ENCODE measurements around the gene TACR2.

TACR2 gene

DNA sequence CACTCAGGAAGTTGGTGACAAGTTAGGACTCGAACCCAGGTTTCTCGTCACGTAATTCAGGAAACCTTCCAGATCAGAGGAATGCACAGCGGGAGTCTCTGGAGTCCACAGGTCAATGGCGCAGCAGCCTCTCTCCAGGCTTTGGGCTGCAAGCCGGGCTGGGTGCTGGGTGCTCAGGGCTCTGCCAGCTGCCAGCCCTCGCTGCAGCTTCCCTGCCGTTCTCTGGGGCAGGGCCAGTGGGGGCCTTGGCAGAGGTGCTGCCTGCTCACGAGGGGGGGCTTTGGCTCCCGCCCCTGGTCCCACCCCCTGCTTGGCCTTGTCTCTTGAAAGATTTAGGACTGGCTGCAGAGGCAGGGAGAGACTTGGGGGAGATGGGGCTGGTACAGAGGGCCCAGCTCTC lies at the start of gene TACR2:
TSS of gene TACR2 (minus strand) at position 224 of the 400 bp plus-strand sequence. CDS start 595 bp downstream, outside the sequence.
- DNase-seq (ENCODE audit: low read depth in 2 of 2): no peak

DNA sequence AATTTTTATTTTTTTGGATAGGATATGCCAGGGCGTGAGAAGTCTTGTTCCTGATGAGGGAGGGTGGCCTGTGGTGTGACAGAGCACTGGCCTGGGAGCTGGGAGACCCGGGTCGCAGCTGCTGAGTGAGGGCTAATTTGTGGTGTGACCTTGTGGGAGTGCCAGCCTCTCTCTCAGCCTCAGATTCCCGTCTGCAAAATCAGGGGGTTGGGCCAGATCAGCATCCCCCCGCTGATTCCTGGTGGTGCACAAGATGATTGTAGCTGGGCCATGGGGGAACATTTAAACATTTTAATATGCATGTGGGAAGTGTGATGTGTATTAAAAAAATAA lies 49.4 kb upstream of the TACR2 start:
- DNase-seq (ENCODE audit: low read depth in 2 of 2): no peak

DNA sequence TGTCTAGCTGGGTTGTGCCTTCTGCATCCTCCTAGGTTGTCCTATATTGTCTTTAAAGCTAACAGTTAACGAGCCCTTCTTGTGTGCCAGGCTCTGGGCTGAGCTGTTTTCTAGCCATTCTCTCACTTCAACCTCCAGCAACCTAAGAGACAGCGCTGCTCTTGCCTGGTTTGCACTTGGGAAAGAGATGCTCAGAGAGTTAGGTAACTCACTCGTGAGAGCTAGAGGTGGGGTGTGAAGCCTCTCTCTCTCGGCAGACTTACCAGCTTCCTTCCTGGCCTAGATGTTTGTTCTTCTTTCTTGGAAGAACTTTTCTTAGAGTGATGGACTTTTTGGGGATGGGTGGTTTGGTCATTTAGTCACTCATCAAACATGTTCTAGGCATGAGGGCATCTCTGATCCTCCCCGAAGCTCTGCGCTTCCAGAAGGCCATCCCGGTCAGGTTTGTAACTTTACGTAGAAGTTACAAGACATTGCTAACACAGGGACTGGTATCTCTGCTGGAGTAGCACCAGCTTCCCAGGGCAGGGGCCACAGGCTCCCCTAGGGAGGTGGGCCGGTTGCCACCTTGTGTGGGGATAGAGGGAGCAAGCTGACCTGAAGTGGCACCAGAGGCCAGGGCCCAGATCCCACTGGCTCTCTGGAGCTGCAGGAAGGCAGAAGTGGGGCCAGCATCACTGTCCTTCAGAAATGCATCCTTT lies 48.9 kb upstream of the TACR2 start:
- no peak for DNase-seq (ENCODE audit: low read depth in 2 of 2)

DNA sequence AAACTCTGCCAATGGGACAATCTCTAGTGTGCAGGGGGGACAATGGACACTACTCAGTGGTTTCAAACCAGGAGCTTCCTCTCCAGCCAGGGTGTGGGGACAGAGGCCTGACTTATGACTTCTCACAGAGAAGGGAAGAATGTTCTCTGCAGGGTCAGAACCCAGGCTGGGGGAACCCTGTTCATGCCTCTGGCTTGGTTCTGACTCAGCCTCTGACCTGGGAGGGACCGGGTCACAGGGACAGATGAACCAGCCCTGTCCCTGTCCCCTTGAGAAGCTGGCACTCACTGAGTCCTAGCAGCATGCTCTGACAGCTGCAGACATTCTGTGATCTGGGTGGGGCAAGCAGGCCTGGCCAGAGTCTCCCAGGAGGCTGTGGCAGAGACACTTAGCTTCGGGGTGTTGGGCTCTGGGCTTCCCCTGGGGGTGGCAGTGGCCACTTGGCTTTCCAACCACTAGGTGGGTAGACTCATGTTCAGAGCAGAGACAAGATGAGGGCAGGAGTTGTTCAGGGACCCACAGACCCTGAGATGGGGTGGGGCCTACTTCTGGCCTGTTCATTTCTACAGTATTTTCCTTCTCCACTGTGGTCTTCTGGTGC lies 48.2 kb upstream of the TACR2 start:
- no peak for DNase-seq (ENCODE audit: low read depth in 2 of 2)

DNA sequence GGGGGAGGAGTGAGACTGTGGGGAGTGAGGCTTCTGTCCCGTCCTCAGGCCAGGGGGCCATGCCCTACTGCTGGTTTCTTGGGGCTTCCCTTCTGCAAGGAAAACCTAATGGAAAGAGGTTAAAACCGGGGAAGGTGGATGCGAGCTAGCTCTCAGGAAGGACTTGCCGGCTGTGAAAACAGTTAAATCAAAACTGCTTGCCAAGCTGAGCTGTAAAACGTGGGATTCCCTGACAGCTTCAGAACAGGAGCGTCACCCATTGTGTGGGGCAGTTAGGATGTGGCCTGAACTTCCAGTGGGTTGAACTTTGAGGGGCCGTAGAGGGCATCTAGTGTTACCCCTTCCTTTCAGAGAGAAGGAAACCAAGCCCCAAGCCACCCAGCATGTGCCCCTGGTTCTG lies 47.7 kb upstream of the TACR2 start:
- no peak for DNase-seq (ENCODE audit: low read depth in 2 of 2)

DNA sequence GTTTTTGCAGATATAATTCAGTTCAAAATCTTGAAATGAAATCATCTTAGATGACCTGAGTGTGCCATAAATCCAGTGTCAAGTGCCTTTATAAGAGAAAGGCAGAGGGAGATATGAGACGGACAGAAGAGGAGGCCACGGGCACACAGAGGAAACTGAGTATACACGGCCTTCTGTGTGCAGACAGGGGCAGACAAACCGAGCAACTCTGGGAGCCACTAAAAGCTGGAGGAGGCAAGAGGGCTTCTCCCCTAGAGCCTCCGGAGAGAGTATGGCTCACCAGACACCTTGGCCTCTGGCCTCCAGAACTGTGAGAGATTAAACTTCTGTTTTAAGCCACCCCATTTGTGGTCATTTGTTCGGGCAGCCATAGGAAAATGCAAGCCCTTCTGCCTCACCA lies 47.2 kb upstream of the TACR2 start:
- no peak for DNase-seq (ENCODE audit: low read depth in 2 of 2)

DNA sequence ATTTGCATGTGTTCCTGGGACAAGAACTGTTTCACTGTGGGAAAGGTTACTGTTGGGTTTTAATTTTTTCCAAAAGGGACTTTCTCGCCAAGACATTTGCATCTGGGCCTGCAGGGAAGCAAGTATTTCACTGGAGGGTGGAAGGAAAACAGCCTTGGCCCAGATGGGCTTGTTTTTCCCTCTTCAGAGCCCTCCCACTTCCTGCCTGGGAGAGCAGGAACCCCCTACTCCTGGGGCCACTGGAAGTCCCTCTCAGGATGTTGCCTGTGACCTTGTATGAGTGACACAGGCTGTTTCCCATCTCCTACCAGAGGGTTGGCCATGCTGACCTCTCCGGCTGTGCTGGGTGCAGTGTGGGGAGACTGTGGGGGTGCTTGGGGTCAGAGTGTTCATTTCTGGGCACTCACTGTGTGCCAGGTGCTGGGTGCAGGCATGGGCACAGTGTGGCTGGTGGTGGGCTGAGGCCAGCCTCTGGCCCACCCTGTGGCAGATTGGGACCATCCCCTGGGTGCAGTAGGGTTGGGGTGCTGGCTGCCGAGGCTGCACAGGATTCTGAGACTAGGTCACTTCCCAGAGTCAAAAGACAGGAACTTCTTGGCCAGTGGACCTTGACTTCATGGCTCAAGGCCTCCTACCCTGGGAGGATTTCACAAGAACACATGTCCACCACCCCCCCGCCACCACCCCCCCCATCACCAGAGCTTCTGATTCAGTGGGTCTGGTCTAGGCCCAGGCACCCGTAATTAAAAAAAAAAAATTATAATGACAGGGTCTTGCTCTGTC lies 44.7 kb upstream of the TACR2 start:
- no peak for DNase-seq (ENCODE audit: low read depth in 2 of 2)

DNA sequence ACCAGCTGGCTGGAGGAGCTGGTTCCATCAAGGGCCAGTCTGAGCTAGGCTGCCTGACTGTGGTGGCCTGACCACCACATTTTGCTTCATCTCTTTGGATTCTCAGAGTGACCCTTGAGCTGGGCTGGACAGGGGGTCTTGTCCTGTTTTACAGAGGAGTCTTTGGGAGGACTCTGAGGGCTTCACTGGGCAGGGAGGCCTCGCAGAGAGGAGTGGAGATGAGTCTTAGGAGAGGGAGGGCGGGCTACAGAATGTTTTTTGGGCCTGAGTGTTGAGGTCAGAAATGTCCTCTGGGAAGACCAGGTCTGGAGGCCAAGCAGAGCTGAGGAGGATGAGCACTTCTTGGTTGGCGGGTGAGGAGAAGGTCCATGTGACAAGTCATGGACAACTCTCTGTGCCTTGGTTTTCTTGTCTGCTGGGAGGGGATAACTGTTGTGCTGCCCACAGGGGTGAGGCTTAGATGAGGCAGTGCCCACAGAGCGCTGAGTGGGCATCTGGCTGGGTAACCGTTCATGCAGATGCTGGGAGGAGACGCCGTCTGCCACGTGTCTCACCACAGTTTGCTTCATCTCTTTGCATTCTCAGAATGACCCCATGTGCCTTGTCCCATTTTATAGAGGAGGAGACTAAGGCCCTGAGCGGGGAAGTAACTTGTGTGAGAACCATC lies 44.0 kb upstream of the TACR2 start:
- DNase-seq (ENCODE audit: low read depth in 2 of 2): no peak

DNA sequence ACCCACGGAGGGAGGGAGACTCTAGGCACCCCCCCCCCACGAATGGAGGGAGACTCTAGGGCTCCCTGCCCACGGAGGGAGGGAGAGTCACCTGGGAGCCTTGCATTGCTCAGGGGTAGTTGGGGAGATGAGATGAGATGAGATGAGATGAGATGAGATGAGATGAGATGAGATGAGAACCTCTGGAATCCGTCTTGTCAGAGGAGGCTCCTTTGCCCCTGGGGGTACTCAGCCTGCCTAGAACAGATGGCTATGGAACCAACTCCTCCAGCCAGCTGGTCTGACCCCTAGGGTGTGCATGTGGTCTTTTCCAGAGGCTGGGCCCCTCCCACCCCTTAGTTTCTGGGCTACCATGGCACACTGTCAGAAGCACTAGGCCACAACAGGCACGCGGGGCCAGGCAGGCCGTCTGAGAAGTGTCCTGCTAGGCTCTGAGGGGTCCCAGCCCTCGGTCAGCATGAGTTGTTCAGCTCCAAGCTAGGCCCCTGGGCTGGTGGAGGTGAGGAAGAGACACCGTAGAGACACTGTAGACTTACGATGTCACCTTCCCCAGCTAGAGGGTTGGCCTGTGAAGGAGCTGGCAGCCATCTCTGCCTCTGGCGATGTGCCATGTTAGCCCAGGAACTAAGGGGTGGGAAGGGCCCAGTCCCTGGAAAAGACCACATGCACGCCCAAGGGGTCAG lies 43.3 kb upstream of the TACR2 start:
- DNase-seq (ENCODE audit: low read depth in 2 of 2): no peak

DNA sequence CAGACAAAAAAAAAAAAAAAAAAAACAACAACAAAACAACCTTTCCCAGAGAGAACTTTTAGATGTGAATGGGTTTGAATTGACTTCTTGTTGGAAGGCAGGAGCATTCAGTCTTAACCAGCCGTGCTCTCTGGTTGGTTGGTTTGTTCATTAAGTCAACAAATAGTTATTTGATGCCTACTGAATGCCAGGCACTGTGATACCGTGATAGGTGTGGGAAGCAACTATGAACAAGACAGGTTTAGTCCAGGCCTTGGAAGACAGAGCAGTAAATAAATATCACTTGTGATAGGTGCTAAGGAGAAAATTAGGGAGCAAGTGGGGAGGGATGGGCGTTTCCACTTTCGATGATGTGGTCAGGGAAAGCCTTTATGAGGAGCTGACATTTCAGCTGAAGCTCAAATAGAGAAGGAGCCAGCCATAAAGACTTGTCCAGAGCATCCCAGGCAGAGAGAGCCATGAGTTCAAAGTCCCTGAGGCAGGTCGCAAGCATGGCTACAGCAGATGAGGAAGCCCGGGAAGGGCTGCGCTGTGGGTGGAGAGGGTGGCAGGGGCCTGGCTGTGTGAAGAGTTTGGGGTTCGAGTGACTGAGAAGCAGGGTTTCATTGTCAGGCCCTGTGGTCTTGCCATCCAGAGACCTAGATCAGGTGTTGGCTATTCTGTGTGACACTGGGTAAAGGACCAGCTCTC lies 42.5 kb upstream of the TACR2 start:
- no peak for DNase-seq (ENCODE audit: low read depth in 2 of 2)

DNA sequence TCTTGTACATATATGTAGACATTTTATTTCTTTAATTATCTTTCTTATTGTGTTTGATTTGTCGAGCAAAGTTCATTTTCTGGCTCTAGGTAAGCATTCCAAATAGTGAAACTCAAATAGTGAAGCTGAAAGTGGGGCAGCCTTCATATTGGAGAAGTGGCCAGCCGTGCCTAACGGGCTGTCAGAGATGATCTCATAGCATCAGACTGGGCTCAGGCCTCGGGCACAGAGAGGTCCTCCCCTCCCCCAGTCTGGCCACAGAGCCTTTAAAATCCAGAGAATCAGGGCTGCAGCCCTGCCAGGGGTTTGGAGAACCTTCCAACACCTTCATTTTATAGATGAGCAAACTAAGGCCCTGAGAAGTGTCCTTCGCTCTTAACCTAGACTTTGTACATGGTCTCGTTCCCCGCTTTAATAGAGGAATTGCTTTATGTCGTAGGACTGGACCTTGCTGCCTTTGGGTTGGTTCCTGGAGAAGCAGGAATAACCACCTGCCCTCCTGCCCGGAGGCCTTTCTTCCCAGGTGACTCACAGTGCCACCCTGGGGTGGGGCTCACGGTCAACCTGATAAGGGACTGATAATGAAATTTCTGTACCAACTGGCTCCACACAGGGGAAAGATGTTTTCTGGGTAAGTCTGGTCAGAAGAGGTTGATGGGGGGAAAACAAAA lies 41.8 kb upstream of the TACR2 start:
- no peak for DNase-seq (ENCODE audit: low read depth in 2 of 2)

DNA sequence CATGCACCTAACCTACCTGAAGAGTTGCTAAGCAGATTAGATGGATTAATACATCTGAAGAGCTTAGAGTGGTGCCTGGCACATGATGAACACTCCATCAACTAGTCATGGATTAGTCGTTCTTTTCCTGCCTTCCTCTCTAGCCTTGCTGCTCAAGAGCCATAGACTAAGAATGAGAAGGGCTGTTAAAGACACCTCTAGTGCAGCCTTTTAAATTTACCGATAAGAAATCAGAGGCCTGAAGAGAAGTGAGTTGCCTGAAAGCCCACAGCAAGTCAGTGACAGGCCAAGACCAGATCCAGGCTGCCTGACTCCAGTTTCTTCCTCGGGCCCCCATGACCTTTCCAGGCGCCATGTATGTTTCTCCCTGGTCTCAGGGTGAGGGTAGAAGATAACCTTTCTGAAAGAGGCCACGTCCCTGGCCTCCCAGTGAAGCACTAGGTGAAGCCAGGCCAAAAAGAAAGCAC lies 41.1 kb upstream of the TACR2 start:
- no peak for DNase-seq (ENCODE audit: low read depth in 2 of 2)

DNA sequence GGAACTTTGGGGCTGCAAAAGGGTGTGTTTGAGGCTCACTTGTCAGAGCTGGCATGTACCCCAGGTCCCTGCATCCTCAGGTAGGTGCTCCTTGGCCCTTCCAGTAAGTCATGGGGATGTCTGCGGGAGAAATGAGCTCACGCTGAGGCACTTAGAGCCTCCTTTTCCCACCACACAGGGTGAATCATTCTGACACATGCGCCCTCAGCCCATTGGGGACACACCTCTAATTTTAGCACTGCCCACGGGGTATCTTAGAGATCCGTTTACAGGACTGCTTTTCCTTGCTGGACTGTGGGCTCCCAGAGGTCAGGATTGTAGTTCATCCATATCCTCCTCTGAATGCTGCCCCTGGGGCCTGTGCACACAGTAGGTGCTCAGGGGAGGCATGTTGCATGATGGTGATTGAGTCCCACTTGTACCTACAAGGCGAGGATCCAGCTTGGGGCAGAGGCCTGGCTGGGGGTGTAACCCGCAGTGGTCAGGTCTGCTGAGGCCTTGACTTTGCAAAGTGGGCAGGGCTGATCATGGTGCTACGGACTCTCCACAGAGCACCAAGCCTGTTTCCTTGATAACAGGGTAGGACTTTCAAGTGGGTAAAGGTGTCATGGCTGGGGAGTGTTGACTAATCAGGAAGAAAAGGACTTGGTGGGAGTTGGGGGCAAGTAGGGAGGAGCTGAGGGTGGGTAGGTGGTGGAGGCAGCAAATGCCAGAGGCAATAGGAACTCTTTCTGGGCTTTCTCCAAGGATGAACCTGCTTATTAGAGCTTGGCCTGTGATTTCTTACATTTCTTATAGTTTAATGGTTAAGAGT lies 40.4 kb upstream of the TACR2 start:
- no peak for DNase-seq (ENCODE audit: low read depth in 2 of 2)

DNA sequence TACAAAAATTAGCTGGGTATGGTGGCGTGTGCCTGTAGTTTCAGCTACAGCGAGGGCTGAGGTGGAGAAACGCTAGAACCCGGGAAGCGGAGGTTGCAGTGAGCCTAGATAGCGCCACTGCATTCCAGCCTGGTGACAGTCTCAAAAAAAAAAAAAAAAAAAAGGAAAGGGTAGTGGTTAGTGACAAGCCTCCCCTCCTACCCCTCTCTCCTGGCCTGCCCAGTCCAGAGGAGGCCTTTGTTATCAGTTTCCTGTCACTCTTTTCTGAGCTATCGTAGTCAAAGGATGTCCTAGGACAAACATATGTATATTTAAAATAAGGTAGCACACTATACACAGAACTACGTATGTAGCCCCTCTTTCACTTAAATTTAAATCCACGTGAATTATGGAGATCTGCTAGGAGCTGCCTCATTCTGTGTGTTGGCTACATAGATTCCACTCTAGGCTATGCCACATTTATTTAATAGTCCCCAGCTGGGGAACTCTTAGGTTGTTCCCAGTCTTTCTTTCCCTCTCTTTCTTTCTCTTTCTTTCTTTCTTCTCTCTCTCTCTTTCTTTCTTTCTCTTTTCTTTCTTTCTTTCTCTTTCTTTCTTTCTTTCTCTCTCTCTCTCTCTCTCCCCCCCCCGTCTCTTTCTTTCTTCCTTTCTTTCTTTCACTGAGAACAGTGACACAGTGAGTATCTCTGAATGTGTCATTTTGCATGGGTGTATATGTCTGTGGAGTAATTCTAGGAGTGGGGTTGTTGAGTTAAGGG lies 38.5 kb upstream of the TACR2 start:
- DNase-seq (ENCODE audit: low read depth in 2 of 2): no peak

DNA sequence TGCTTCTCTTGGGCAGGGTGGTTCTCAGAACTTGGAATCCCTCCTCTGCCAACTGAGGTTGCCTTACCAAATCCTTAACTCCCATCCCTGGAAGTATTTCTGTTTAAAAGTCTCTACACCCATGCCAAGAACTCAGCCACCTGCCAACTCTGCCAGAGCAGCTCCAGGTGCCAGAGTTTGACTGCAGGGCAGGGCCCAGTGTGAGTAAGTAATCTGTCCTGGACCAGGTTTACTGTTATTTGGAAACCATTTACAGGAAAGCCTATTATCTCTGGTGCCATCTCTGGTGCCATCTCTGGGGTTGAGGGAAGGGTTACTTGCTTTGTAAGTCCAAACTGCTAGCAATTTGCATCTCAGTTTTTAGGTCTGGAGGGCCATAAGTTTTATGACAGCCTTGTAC lies 37.1 kb upstream of the TACR2 start:
- DNase-seq (ENCODE audit: low read depth in 2 of 2): no peak

DNA sequence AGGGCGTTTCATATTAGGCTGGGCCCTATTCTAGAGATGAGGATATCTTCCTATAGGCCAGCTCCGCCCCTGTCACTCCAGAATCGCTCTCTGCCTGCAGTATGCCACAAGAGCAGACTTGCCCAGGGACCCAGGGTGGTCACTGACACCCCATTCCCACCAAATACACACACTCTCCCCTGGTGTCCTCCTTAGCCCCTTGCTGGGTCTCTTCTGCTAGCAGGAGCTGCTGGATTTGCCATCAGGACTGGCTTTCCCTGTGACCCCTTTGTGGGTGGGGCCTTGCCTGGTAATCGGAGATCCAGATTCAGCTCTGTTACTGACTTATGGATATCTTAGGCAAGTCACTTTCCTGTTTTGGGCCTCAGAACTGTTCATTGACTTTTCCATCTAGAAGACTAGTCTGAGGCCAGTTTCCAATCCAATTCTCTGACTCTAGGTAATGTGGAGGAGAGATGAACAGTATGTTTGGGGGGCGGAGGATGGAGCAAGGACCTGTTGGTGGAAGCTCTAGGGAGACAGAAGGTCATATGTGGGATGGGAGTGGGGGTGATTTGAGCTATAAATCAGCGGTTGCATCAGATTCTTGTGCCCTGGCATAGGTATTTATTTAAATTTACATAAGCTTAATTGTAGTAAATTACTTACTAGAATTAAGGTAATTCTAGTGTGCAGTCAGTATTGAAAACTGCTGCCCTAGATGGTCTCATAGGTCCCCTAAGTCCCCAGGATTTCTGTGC lies 36.1 kb upstream of the TACR2 start:
- no peak for DNase-seq (ENCODE audit: low read depth in 2 of 2)

DNA sequence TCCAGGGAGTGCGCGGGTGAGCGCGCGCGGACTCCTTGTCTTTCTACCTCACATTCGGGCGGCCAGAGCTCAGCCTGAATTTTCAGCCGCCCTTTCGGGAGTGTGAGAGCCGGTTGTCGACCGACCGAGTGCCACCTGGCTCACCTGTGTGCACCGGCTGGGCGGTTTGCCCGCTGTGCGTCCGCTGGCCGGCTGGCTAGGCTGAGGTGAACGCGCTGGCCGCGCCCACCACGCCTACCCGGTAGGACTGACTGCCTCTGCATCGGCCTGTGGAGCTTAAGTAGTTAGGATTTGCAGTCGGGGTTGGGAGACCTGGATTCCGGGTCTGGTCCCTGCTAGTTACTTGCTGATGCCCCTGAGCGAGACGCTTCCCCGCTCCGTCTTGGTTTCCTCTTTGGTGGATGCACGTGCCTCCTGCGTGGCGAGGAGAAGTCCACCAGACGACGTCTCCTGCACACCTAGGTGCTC lies 35.1 kb upstream of the TACR2 start:
- no peak for DNase-seq (ENCODE audit: low read depth in 2 of 2)

DNA sequence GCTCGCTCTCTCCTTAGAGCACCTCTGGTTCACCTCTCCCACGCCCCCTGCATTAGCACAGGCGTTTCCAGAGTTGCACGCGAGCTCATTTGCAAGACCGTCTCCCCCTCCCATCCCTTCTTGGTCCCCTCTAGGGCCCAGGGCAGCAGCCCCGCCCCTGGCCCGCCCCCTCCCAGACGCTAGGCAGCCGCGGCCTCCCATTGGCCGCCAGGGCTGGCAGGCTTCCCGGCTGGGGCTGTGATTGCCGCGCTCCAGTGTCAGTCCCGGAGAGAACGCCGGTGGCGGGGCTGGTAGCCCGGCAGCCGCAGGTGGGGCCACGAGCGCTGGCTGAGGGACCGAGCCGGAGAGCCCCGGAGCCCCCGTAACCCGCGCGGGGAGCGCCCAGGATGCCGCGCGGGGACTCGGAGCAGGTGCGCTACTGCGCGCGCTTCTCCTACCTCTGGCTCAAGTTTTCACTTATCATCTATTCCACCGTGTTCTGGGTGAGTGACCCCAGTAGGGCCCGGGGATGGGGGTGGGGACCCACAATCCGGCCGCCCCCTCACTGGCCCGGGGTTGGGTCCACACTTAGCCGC lies 34.6 kb upstream of the TACR2 start, which contains the start of gene TSPAN15:
TSS of gene TSPAN15 (plus strand) at position 257 of the 575 bp plus-strand sequence. CDS start at position 387, 130 bp downstream.
- peak; percentile 68 to 78 for DNase-seq (ENCODE audit: low read depth in 2 of 2)
